A549 (cell line): ENCODE data around the gene CERS4. TPM values are rescaled to one million over a fixed set of nuclear protein-coding genes. Genes with fewer than 3 reads are reported as not detected.

Experiments
- ATAC-seq, 2 experiments: fragments of 200-7000 bp in 1 of 2; fragments of >200 bp in 1 of 2; cut with Nextera tagmentation in 1 of 2; cut with Tn5 transposase in 1 of 2; 3 replicates each; pipeline versions ENCODE4 v1.8.0 to v1.9.1; 2018 to 2020; ENCODE audit warnings: mild to moderate bottlenecking in 1 of 2, moderate library complexity in 1 of 2
- CTCF ChIA-PET: fragments of 300-600 bp; sonication (Branson Sonifier 250); formaldehyde crosslinking; extraction: SDS; loops from one replicate; lab custom pipeline; 2021; ENCODE audit warnings: antibody characterized with exemption, inconsistent platforms; lab: Yijun Ruan, JAX
- POLR2A ChIA-PET: fragments of 350-600 bp; formaldehyde crosslinking; extraction: SDS; loops from one replicate; lab custom pipeline; 2021; ENCODE audit warnings: antibody characterized with exemption, inconsistent platforms; lab: Yijun Ruan, JAX
- DNase-seq, 2 experiments: peaks; one replicate each; pipeline versions ENCODE4 v3.0.0 to v3.0.0-alpha.2; 2011 to 2016; ENCODE audit warnings: low read depth in 1 of 2, low spot score in 1 of 2
- FAIRE-seq: peaks from 2 replicates; lab custom pipeline; 2011; peaks lifted over from hg19 to GRCh38; lab: Jason Lieb, UNC
- H3K27ac ChIP-seq, 2 experiments: fragments of >200 bp; sonication (Bioruptor Twin); formaldehyde crosslinking; 3 replicates each; pipeline ENCODE4 v1.5.1; 2016 to 2017
- H3K4me1 ChIP-seq: fragments of >200 bp; sonication (Bioruptor Twin); formaldehyde crosslinking; 3 replicates; pipeline ENCODE4 v1.6.1; 2016
- H3K4me2 ChIP-seq: fragments of >200 bp; sonication (Bioruptor Twin); formaldehyde crosslinking; 3 replicates; pipeline ENCODE4 v1.6.1; 2016
- H3K4me3 ChIP-seq: fragments of >200 bp; sonication (Bioruptor Twin); formaldehyde crosslinking; 3 replicates; pipeline ENCODE4 v1.5.1; 2016
- H3K9me3 ChIP-seq: fragments of >200 bp; sonication (Bioruptor Twin); formaldehyde crosslinking; 3 replicates; pipeline ENCODE4 v1.6.1; 2016
- CBX2 ChIP-seq: fragments of 200-600 bp; sonication (generic); IDR thresholded peaks from 2 replicates; pipeline ENCODE4 v1.6.1; 2016; ENCODE audit warnings: low read depth, mild to moderate bottlenecking, borderline replicate concordance
- CHD4 ChIP-seq: fragments of 200-600 bp; sonication (generic); IDR thresholded peaks from 2 replicates; pipeline ENCODE4 v1.6.1; 2016; ENCODE audit warnings: antibody characterized with exemption, mild to moderate bottlenecking, borderline replicate concordance
- EHMT2 ChIP-seq: fragments of 200-600 bp; sonication (generic); IDR thresholded peaks from 2 replicates; pipeline ENCODE4 v1.6.1; 2016; ENCODE audit warnings: antibody characterized with exemption, low read depth, mild to moderate bottlenecking, moderate library complexity
- ESRRA ChIP-seq: fragments of 150-350 bp; IDR thresholded peaks from 2 replicates; pipeline ENCODE4 v1.6.1; 2014; ENCODE audit warnings: mild to moderate bottlenecking, low read length, borderline replicate concordance
- GATA3 ChIP-seq: IDR thresholded peaks from 2 replicates; pipeline ENCODE4 v1.6.1; 2012; ENCODE audit warnings: borderline replicate concordance
- HOXA7 ChIP-seq: fragments of 250-450 bp; sonication (Bioruptor Pico); IDR thresholded peaks from 2 replicates; pipeline ENCODE4 v1.5.0; 2020; ENCODE audit warnings: mild to moderate bottlenecking, moderate library complexity
- MAZ ChIP-seq: fragments of 150-350 bp; IDR thresholded peaks from 2 replicates; pipeline ENCODE4 v1.6.1; 2014; ENCODE audit warnings: antibody characterized with exemption, low read depth, low read length, borderline replicate concordance
- MYC ChIP-seq: IDR thresholded peaks from 2 replicates; pipeline ENCODE4 v1.6.1; 2012; ENCODE audit warnings: mild to moderate bottlenecking, inconsistent platforms, low read length, improper control_type of control experiment, borderline replicate concordance
- NR3C1 ChIP-seq: fragments of >200 bp; sonication (Bioruptor Twin); formaldehyde crosslinking; IDR thresholded peaks from 3 replicates; pipeline ENCODE4 v1.6.1; 2017
- PHF8 ChIP-seq: fragments of 200-600 bp; sonication (generic); IDR thresholded peaks from 2 replicates; pipeline ENCODE4 v1.6.1; 2016; ENCODE audit warnings: low read depth, mild to moderate bottlenecking, antibody characterized with exemption, moderate library complexity, borderline replicate concordance
- RAD21 ChIP-seq, 2 experiments: fragments of >200 bp in 1 of 2; sonication (Bioruptor Twin) in 1 of 2; formaldehyde crosslinking in 1 of 2; IDR thresholded peaks in 1 of 2; conservative IDR thresholded peaks in 1 of 2; 2 replicates in 1 of 2; 3 replicates in 1 of 2; pipeline ENCODE4 v1.6.1; 2012 to 2018; ENCODE audit warnings: inconsistent platforms in 1 of 2
- TP53 ChIP-seq: fragments of 250-450 bp; sonication (Bioruptor Pico); IDR thresholded peaks from 2 replicates; pipeline ENCODE4 v1.5.0; 2021; ENCODE audit warnings: mild to moderate bottlenecking, moderate library complexity
- ZC3H11A ChIP-seq: fragments of 450-650 bp; IDR thresholded peaks from 2 replicates; pipeline ENCODE4 v1.6.1; 2014; ENCODE audit warnings: antibody characterized with exemption, mild to moderate bottlenecking
- ZSCAN20 ChIP-seq: fragments of 250-450 bp; sonication (Bioruptor Pico); IDR thresholded peaks from 2 replicates; pipeline ENCODE4 v1.8.0; 2022; ENCODE audit warnings: mild to moderate bottlenecking, moderate library complexity
- WGBS: methylation state at CpG from one replicate; pipeline ENCODE4 v1.1.6; 2017; ENCODE audit errors: missing lambda C conversion rate; 5-methylcytosine and 5-hydroxymethylcytosine counted together
- polyA plus RNA-seq, 4 experiments: library from polyadenylated mRNA; depleted of rRNA in 3 of 4; stranded (reverse); fragments of >200 nt; fragmentation: RNase III in 1 of 4; extraction: RNeasy Plus Mini Kit Qiagen cat#74134 plus additional on column Dnase treatment in 1 of 4; gene quantifications; 2 replicates in 3 of 4; 3 replicates in 1 of 4; pipeline ENCODE4 v1.2.3, GENCODE V29; 2011 to 2017
- TF ChIP-seq, protein P1 (sequence below): fragments of 250-450 bp; sonication (Bioruptor Pico); IDR thresholded peaks from 2 replicates; pipeline ENCODE4 v1.5.0; 2021; ENCODE audit warnings: mild to moderate bottlenecking, moderate library complexity, borderline replicate concordance
- TF ChIP-seq, protein P2 (sequence below): fragments of 150-350 bp; IDR thresholded peaks from 2 replicates; pipeline ENCODE4 v1.6.1; 2014; ENCODE audit warnings: low read depth, mild to moderate bottlenecking, low read length

CERS4 gene
- polyA plus RNA-seq, 2 of the 4 experiments (the other 2 are of a cell fraction): 2.1 to 5.0 TPM

DNA sequence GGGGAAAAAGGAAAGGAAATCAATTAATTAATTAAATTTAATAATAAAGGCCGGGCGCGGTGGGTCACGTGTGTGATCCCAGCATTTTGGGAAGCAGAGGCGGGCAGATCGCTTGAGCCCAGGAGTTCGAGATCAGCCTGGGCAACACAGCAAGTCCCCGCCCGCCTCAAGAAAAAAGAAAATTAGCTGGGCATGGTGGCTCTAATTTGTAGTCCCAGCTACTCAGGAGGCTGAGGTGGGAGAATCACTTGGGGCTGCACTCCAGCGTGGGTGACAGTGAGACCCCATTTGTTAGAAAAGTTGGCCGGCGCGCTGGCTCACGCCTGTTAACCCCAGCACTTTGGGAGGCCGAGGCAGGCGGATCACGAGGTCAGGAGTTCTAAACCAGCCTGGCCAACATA, 99.7 kb downstream of the CERS4 start:
- POLR2A ChIA-PET: no interaction called here

DNA sequence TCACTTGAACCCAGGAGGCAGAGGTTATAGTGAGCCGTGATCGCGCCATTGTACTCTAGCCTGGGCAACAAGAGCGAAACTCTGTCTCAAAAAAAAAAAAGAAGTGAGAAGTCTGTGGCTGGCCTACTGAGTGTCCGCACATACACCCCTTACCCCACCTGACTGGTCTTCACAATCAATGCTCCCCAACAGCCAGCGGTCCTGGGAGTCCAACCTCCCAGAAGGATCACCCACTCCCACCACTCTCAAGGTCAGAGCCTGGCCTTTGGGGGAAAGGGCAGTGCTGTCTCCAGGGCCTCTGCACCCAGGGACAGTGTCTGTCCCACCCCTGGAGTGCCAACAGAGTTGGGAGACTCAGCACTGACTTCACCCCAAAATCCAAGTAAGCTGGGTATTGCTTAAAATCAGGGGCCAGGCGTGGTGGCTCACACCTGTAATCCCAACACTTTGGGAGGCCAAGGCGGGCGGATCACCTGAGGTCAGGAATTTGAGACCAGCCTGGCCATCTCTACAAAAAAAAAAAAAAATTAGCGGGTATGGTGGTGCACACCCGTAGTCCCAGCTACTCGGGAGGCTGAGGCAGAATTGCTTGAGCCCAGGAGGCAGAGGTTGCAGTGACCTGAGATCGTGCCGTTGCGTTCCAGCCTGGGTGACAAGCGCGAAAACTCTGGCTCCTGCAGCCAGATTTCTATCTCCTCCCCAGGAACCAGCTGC, 101.3 kb downstream of the CERS4 start:
- POLR2A ChIA-PET: interaction anchor here (1.0 kb wide), 1 partner anchor 11 kb away, joined by 3 read pairs; the partner anchor contains the start of genes NDUFA7 and RPS28

More for the DNA sequence above, 99.7 kb downstream of the CERS4 start:
- TF ChIP-seq EHMT2: no peak
- TF ChIP-seq PHF8: no peak
- no peak for TF ChIP-seq NR3C1
- TF ChIP-seq, protein P1, sequence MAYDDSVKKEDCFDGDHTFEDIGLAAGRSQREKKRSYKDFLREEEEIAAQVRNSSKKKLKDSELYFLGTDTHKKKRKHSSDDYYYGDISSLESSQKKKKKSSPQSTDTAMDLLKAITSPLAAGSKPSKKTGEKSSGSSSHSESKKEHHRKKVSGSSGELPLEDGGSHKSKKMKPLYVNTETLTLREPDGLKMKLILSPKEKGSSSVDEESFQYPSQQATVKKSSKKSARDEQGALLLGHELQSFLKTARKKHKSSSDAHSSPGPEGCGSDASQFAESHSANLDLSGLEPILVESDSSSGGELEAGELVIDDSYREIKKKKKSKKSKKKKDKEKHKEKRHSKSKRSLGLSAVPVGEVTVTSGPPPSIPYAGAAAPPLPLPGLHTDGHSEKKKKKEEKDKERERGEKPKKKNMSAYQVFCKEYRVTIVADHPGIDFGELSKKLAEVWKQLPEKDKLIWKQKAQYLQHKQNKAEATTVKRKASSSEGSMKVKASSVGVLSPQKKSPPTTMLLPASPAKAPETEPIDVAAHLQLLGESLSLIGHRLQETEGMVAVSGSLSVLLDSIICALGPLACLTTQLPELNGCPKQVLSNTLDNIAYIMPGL (CRISPR knock-in tag): no peak
- TF ChIP-seq GATA3: no peak
- no peak for TF ChIP-seq RAD21 (conservative IDR thresholded peaks at IDR 0.05 in 1 of 2, IDR thresholded peaks at IDR 0.05 in 1 of 2)
- TF ChIP-seq MAZ: no peak
- TF ChIP-seq ZSCAN20 (CRISPR knock-in tag): no peak
- TF ChIP-seq MYC: no peak
- TF ChIP-seq, all 56 proteins: peak for 0
- FAIRE-seq (no peak), DNase-seq (no peak), ATAC-seq (no peak)
- Histone ChIP-seq H3K4me1 (peaks cover 20% of the 10 kb centered on the region), H3K9me3 (no peaks in the 10 kb centered on the region), H3K4me3 (peak overlapping the region; percentile 53; the same call in 1 of the 3 replicates), H3K27ac (peak overlapping the region in 1 of 2 experiments; percentile 92; a peak in 4 of 6 replicates), H3K4me2 (peak overlapping the region; percentile 95)
- WGBS: 71% methylated on average over 17 of the region's 17 CpGs
- CTCF ChIA-PET: no interaction called here

More for the DNA sequence above, 101.3 kb downstream of the CERS4 start:
- H3K9me3 ChIP-seq: no peaks in the 10 kb centered on the region
- H3K4me2 ChIP-seq: no peak overlapping the region
- H3K27ac ChIP-seq: no peak overlapping the region
- DNase-seq (no peak), ATAC-seq (no peak), FAIRE-seq (no peak)
- TF ChIP-seq RAD21 (conservative IDR thresholded peaks at IDR 0.05 in 1 of 2, IDR thresholded peaks at IDR 0.05 in 1 of 2) (no peak), ZC3H11A (no peak), ESRRA (no peak), HOXA7 (CRISPR knock-in tag) (no peak), CBX2 (no peak), CHD4 (no peak), TP53 (CRISPR knock-in tag) (no peak)
- TF ChIP-seq, protein P2, sequence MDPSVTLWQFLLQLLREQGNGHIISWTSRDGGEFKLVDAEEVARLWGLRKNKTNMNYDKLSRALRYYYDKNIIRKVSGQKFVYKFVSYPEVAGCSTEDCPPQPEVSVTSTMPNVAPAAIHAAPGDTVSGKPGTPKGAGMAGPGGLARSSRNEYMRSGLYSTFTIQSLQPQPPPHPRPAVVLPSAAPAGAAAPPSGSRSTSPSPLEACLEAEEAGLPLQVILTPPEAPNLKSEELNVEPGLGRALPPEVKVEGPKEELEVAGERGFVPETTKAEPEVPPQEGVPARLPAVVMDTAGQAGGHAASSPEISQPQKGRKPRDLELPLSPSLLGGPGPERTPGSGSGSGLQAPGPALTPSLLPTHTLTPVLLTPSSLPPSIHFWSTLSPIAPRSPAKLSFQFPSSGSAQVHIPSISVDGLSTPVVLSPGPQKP: no peak
- TF ChIP-seq, protein P1 (CRISPR knock-in tag): no peak
- 97% methylated on average over 16 of the region's 17 CpGs for WGBS
- CTCF ChIA-PET: interaction anchor here (0.8 to 1.1 kb wide), 2 partner anchors 10 to 195 kb away, joined by 3 to 5 read pairs; no protein-coding TSS in a partner anchor
- H3K4me1 ChIP-seq: peaks cover 20% of the 10 kb centered on the region
- no peak overlapping the region for H3K4me3 ChIP-seq
